Osteoblast (primary cell): ENCODE data around the gene RIPOR2. TPM values are rescaled to one million over a fixed set of nuclear protein-coding genes. Genes with fewer than 3 reads are reported as not detected.

Experiments
- DNase-seq: peaks from one replicate; pipeline ENCODE4 v3.0.0; 2011; ENCODE audit warnings: low spot score, mixed read lengths; ENCODE audit not compliant: insufficient read length; ENCODE audit errors: missing footprints
- H2AFZ ChIP-seq: 2 replicates; pipeline ENCODE4 v1.6.0; 2011; ENCODE audit warnings: mild to moderate bottlenecking, low read length
- H3K27ac ChIP-seq: 2 replicates; pipeline ENCODE4 v1.5.1; 2011; ENCODE audit warnings: mild to moderate bottlenecking, low read depth, low read length, moderate library complexity
- H3K27me3 ChIP-seq: 2 replicates; pipeline ENCODE4 v1.6.0; 2012; ENCODE audit warnings: mild to moderate bottlenecking, control low read depth, inconsistent platforms, low read length, moderate library complexity; ENCODE audit not compliant: insufficient read depth
- H3K36me3 ChIP-seq: 2 replicates; pipeline ENCODE4 v1.5.1; 2011; ENCODE audit warnings: mild to moderate bottlenecking, low read length, control low read depth, moderate library complexity; ENCODE audit not compliant: insufficient read depth
- H3K4me1 ChIP-seq: 2 replicates; pipeline ENCODE4 v1.5.1; 2011; ENCODE audit warnings: mild to moderate bottlenecking, low read length, control low read depth, moderate library complexity; ENCODE audit not compliant: insufficient read depth
- H3K4me2 ChIP-seq: 2 replicates; pipeline ENCODE4 v1.6.0; 2011; ENCODE audit warnings: mild to moderate bottlenecking, low read length; ENCODE audit not compliant: insufficient read depth
- H3K4me3 ChIP-seq: fragments of 200-600 bp; sonication (generic); 3 replicates; pipeline ENCODE4 v1.5.1; 2012; ENCODE audit warnings: mild to moderate bottlenecking, low read length, inconsistent platforms; ENCODE audit not compliant: insufficient read depth
- H3K79me2 ChIP-seq: 2 replicates; pipeline ENCODE4 v1.6.0; 2012; ENCODE audit warnings: mild to moderate bottlenecking, low read length, control low read depth, inconsistent platforms; ENCODE audit not compliant: insufficient read depth
- H3K9me3 ChIP-seq: 2 replicates; pipeline ENCODE4 v1.5.1; 2011; ENCODE audit warnings: low read depth, low read length, control low read depth
- H4K20me1 ChIP-seq: 2 replicates; pipeline ENCODE4 v1.6.0; 2012; ENCODE audit warnings: mild to moderate bottlenecking, low read length, control low read depth; ENCODE audit not compliant: insufficient read depth
- total RNA-seq: library from RNA; depleted of rRNA; stranded (reverse); fragments of >200 nt; gene quantifications from 2 replicates; pipeline ENCODE4 v1.2.3, GENCODE V29; 2012
- TF ChIP-seq, protein P1 (sequence below): IDR thresholded peaks from 2 replicates; pipeline ENCODE4 v1.5.1; 2011; ENCODE audit warnings: mild to moderate bottlenecking, low read depth, low read length, moderate library complexity; ENCODE audit errors: extremely low read depth

Gene RIPOR2
- total RNA-seq, 1 donor: 1.4 TPM

DNA sequence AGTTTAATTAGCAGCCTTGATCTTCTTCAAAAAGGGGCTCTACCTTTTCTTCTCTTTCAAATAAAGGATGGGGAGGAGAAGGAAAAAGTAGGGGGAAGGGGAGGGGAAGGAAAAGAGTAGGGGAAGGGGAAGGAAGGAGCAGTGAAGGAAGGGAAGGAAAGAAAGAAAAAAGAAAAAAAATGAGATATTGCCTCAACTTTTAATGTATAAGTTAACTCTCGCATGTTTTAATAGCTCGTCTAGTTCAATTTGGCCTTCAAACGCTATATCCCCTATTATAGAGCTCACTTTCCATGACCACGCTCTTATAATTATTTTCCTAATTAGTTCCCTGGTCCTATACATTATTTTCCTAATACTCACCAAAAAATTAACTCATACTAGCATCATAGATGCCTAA, 11.9 kb upstream of the RIPOR2 start:
- Histone ChIP-seq H3K4me1 (no peaks in the 10 kb centered on the region), H3K27me3 (peaks cover 20% of the 10 kb centered on the region), H3K36me3 (no peaks in the 10 kb centered on the region), H3K79me2 (no peaks in the 10 kb centered on the region), H4K20me1 (no peaks in the 10 kb centered on the region), H3K9me3 (no peaks in the 10 kb centered on the region), H3K4me2 (no peak overlapping the region), H3K4me3 (no peak overlapping the region), H2AFZ (no peak overlapping the region), H3K27ac (no peak overlapping the region)
- TF ChIP-seq, protein P1, sequence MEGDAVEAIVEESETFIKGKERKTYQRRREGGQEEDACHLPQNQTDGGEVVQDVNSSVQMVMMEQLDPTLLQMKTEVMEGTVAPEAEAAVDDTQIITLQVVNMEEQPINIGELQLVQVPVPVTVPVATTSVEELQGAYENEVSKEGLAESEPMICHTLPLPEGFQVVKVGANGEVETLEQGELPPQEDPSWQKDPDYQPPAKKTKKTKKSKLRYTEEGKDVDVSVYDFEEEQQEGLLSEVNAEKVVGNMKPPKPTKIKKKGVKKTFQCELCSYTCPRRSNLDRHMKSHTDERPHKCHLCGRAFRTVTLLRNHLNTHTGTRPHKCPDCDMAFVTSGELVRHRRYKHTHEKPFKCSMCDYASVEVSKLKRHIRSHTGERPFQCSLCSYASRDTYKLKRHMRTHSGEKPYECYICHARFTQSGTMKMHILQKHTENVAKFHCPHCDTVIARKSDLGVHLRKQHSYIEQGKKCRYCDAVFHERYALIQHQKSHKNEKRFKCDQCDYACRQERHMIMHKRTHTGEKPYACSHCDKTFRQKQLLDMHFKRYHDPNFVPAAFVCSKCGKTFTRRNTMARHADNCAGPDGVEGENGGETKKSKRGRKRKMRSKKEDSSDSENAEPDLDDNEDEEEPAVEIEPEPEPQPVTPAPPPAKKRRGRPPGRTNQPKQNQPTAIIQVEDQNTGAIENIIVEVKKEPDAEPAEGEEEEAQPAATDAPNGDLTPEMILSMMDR: no peak
- no peak for DNase-seq

- Histone ChIP-seq H3K79me2 (no peaks in the 10 kb centered on the region), H3K9me3 (no peaks in the 10 kb centered on the region), H2AFZ (no peak overlapping the region), H3K4me2 (no peak overlapping the region), H3K4me3 (no peak overlapping the region), H3K4me1 (no peaks in the 10 kb centered on the region), H3K27me3 (peaks cover 20% of the 10 kb centered on the region), H3K27ac (no peak overlapping the region), H4K20me1 (no peaks in the 10 kb centered on the region), H3K36me3 (no peaks in the 10 kb centered on the region)
- no peak for DNase-seq
- TF ChIP-seq, protein P1: no peak
Observed at GRCh38 chr6:24945054-24945453, 9.3 kb upstream of the RIPOR2 start.

GRCh38 chr6:24943774-24944173, 8.0 kb upstream of the RIPOR2 start:
- H3K27me3 ChIP-seq: peaks cover 12% of the 10 kb centered on the region

GRCh38 chr6:24940311-24940917, 4.7 kb upstream of the RIPOR2 start:
- TF ChIP-seq, protein P1: no peak
- DNase-seq: no peak
- Histone ChIP-seq H3K36me3 (no peaks in the 10 kb centered on the region), H4K20me1 (no peaks in the 10 kb centered on the region), H3K79me2 (no peaks in the 10 kb centered on the region), H3K4me1 (no peaks in the 10 kb centered on the region), H3K4me2 (no peak overlapping the region), H3K4me3 (no peak overlapping the region), H3K27me3 (no peaks in the 10 kb centered on the region), H3K9me3 (no peaks in the 10 kb centered on the region), H2AFZ (no peak overlapping the region), H3K27ac (no peak overlapping the region)

More at GRCh38 chr6:24943774-24944173, 8.0 kb upstream of the RIPOR2 start:
- no peaks in the 10 kb centered on the region for H3K4me1 ChIP-seq
- no peak overlapping the region for H2AFZ ChIP-seq
- no peak overlapping the region for H3K4me3 ChIP-seq
- no peaks in the 10 kb centered on the region for H3K79me2 ChIP-seq
- DNase-seq: no peak
- no peak overlapping the region for H3K27ac ChIP-seq
- H3K9me3 ChIP-seq: no peaks in the 10 kb centered on the region
- TF ChIP-seq, protein P1: no peak
- H4K20me1 ChIP-seq: no peaks in the 10 kb centered on the region
- no peaks in the 10 kb centered on the region for H3K36me3 ChIP-seq
- no peak overlapping the region for H3K4me2 ChIP-seq
